Hepatocyte (in vitro differentiated cells): ENCODE measurements around the gene SKIDA1. TPM values are rescaled to one million over a fixed set of nuclear protein-coding genes. Genes with fewer than 3 reads are reported as not detected.
A peak's percentile ranks its signal among the peaks of the same experiment; 100 is the strongest.

Experiments
- DNase-seq: peaks from one replicate; pipeline ENCODE4 v3.0.0-alpha.2; 2016; ENCODE audit warnings: low spot score
- H2AFZ ChIP-seq: fragments of 200-600 bp; sonication (generic); 2 replicates; pipeline ENCODE4 v1.6.0; 2016; ENCODE audit warnings: antibody characterized with exemption, mild to moderate bottlenecking
- H3K27ac ChIP-seq: fragments of 200-600 bp; sonication (generic); 2 replicates; pipeline ENCODE4 v1.5.1; 2016; ENCODE audit warnings: mild to moderate bottlenecking
- H3K27me3 ChIP-seq: fragments of 200-600 bp; sonication (generic); 2 replicates; pipeline ENCODE4 v1.6.1; 2016
- H3K36me3 ChIP-seq: fragments of 200-600 bp; sonication (generic); replicated peaks from 2 replicates; pipeline ENCODE4 v1.5.1; 2016; ENCODE audit warnings: low read depth; ENCODE audit not compliant: insufficient read depth
- H3K4me1 ChIP-seq: fragments of 200-600 bp; sonication (generic); 2 replicates; pipeline ENCODE4 v1.5.1; 2016; ENCODE audit warnings: mild to moderate bottlenecking, moderate library complexity; ENCODE audit not compliant: insufficient read depth
- H3K4me2 ChIP-seq: fragments of 200-600 bp; sonication (generic); 2 replicates; pipeline ENCODE4 v1.6.0; 2016
- H3K4me3 ChIP-seq: fragments of 200-600 bp; sonication (generic); 2 replicates; pipeline ENCODE4 v1.5.1; 2016; ENCODE audit warnings: mild to moderate bottlenecking
- H3K79me2 ChIP-seq: fragments of 200-600 bp; sonication (generic); 2 replicates; pipeline ENCODE4 v1.6.0; 2017; ENCODE audit warnings: mild to moderate bottlenecking
- H3K9me2 ChIP-seq: fragments of 200-600 bp; sonication (generic); replicated peaks from 2 replicates; pipeline ENCODE4 v1.6.0; 2017; ENCODE audit warnings: mild to moderate bottlenecking; ENCODE audit not compliant: insufficient read depth
- H3K9me3 ChIP-seq: fragments of 200-600 bp; sonication (generic); 2 replicates; pipeline ENCODE4 v1.5.1; 2016; ENCODE audit warnings: low read depth, mild to moderate bottlenecking
- H4K20me1 ChIP-seq: fragments of 200-600 bp; sonication (generic); 2 replicates; pipeline ENCODE4 v1.6.0; 2016; ENCODE audit warnings: mild to moderate bottlenecking; ENCODE audit not compliant: insufficient read depth, poor library complexity, severe bottlenecking
- EZH2 ChIP-seq: fragments of 200-600 bp; sonication (generic); IDR thresholded peaks from 2 replicates; pipeline ENCODE4 v1.6.1; 2016; ENCODE audit warnings: antibody characterized with exemption, mild to moderate bottlenecking, borderline replicate concordance
- EZH2phosphoT487 ChIP-seq: fragments of 200-600 bp; sonication (generic); IDR thresholded peaks from one replicate; pipeline ENCODE4 v1.6.1; 2018; ENCODE audit warnings: antibody characterized with exemption, mild to moderate bottlenecking, low read depth, moderate library complexity; ENCODE audit not compliant: unreplicated experiment, severe bottlenecking
- WGBS: methylation state at CpG from one replicate; pipeline ENCODE4 v1.1.6; 2016; ENCODE audit warnings: low lambda C conversion rate; ENCODE audit errors: missing lambda C conversion rate; 5-methylcytosine and 5-hydroxymethylcytosine counted together
- polyA plus RNA-seq: library from polyadenylated mRNA; unstranded; fragments of >200 nt; fragmentation: Nextera tagmentation; extraction: Ambion mirVana; gene quantifications from 2 replicates; pipeline ENCODE4 v1.2.1, GENCODE V29; 2016
- total RNA-seq: library from RNA; depleted of rRNA; stranded (reverse); fragments of >200 nt; gene quantifications from 2 replicates; pipeline ENCODE4 v1.2.3, GENCODE V29; 2014
- TF ChIP-seq, protein P1 (sequence below): fragments of 200-600 bp; sonication (generic); IDR thresholded peaks from 2 replicates; pipeline ENCODE4 v1.5.1; 2016; ENCODE audit warnings: antibody characterized with exemption, mild to moderate bottlenecking; ENCODE audit not compliant: poor library complexity

Gene SKIDA1
- total and polyA plus RNA-seq, 2 experiments from 2014 or later, result 0.68 to 2.3 TPM

DNA sequence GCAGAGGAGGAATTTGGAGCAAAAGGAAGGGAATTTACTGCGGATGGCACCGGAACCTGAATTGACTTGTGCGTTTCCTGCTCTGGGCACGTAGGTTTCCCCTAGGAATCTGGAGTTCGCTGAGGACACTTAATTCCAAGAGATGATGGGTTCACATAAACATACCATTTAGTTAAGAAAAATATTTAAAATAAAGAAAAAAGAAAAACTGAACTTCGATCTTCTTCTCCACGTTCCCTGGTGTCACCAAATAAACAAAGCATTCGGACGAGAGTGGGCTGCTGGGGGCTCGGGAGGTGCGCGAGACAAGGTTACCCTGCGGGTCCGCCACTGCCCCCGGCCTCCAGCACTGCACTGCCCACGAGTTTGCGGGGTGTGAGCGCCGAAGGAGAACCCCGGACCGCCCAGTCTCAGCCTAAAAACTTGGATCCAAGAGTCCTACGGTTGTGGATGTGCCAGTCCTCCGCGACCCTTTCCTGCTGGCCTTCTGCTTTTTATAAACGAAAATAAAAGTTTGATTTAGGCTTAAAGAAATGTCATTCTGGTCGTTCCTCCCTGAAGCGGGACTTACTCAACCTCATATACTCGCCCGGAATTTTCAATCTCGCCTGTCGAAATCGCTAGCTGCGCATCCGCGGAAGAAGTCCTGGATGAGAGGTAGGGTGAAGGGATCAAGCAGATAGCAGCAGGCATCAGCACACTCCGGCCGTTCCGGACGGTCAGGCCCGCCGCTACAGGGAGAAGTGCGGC lies 30.3 kb downstream of the SKIDA1 start:
- H3K27ac ChIP-seq, result peak overlapping the region; percentile 77
- peaks cover 14% of the 10 kb centered on the region for H3K79me2 ChIP-seq
- H3K4me1 ChIP-seq, result peaks cover 8% of the 10 kb centered on the region
- H4K20me1 ChIP-seq, result no peaks in the 10 kb centered on the region
- peak overlapping the region; percentile 71 for H2AFZ ChIP-seq
- H3K9me3 ChIP-seq, result no peaks in the 10 kb centered on the region
- H3K4me3 ChIP-seq, result peak overlapping the region; percentile 68
- peaks cover 28% of the 10 kb centered on the region for H3K27me3 ChIP-seq
- DNase-seq, result no peak
- WGBS, result 2% methylated on average over 42 of the region's 42 CpGs
- peak overlapping the region; percentile 97 for H3K4me2 ChIP-seq
- no peak for TF ChIP-seq EZH2phosphoT487
- TF ChIP-seq, protein P1, sequence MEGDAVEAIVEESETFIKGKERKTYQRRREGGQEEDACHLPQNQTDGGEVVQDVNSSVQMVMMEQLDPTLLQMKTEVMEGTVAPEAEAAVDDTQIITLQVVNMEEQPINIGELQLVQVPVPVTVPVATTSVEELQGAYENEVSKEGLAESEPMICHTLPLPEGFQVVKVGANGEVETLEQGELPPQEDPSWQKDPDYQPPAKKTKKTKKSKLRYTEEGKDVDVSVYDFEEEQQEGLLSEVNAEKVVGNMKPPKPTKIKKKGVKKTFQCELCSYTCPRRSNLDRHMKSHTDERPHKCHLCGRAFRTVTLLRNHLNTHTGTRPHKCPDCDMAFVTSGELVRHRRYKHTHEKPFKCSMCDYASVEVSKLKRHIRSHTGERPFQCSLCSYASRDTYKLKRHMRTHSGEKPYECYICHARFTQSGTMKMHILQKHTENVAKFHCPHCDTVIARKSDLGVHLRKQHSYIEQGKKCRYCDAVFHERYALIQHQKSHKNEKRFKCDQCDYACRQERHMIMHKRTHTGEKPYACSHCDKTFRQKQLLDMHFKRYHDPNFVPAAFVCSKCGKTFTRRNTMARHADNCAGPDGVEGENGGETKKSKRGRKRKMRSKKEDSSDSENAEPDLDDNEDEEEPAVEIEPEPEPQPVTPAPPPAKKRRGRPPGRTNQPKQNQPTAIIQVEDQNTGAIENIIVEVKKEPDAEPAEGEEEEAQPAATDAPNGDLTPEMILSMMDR, result peak; percentile 14
- TF ChIP-seq EZH2, result peak; percentile 31
- no peaks in the 10 kb centered on the region for H3K36me3 ChIP-seq
- no peaks in the 10 kb centered on the region for H3K9me2 ChIP-seq

GRCh38 chr10:21494191-21495001 lies 31.1 kb downstream of the SKIDA1 start:
- no peaks in the 10 kb centered on the region for H3K9me2 ChIP-seq
- H4K20me1 ChIP-seq, result no peaks in the 10 kb centered on the region
- peak overlapping the region; percentile 97 for H3K4me2 ChIP-seq
- H3K27ac ChIP-seq, result peak overlapping the region; percentile 77
- no peak for TF ChIP-seq EZH2phosphoT487
- peak; percentile 28 for TF ChIP-seq EZH2
- peak overlapping the region; percentile 71 for H2AFZ ChIP-seq
- H3K4me3 ChIP-seq, result peak overlapping the region; percentile 68
- peaks cover 20% of the 10 kb centered on the region for H3K27me3 ChIP-seq
- no peaks in the 10 kb centered on the region for H3K9me3 ChIP-seq
- DNase-seq, result peak; percentile 52
- WGBS, result 22% methylated on average over 63 of the region's 66 CpGs
- H3K79me2 ChIP-seq, result peaks cover 14% of the 10 kb centered on the region
- peaks cover under 1% of the 10 kb centered on the region for H3K4me1 ChIP-seq
- H3K36me3 ChIP-seq, result no peaks in the 10 kb centered on the region

GRCh38 chr10:21493784-21494183 lies 31.7 kb downstream of the SKIDA1 start:
- Histone ChIP-seq H3K9me2 (no peaks in the 10 kb centered on the region), H3K4me1 (no peaks in the 10 kb centered on the region), H3K27ac (no peak overlapping the region), H3K4me3 (no peak overlapping the region), H2AFZ (no peak overlapping the region), H3K27me3 (peaks cover 14% of the 10 kb centered on the region), H3K36me3 (no peaks in the 10 kb centered on the region), H3K4me2 (peak overlapping the region; percentile 97), H3K9me3 (no peaks in the 10 kb centered on the region), H3K79me2 (peaks cover 12% of the 10 kb centered on the region), H4K20me1 (no peaks in the 10 kb centered on the region)
- DNase-seq, result no peak
- 91% methylated on average over 9 of the region's 9 CpGs for WGBS
- TF ChIP-seq EZH2phosphoT487 (no peak), EZH2 (no peak)
- TF ChIP-seq, protein P1, result no peak

GRCh38 chr10:21492421-21492820 lies 33.1 kb downstream of the SKIDA1 start:
- Histone ChIP-seq H3K9me3 (no peaks in the 10 kb centered on the region), H2AFZ (no peak overlapping the region), H4K20me1 (no peaks in the 10 kb centered on the region), H3K4me1 (no peaks in the 10 kb centered on the region), H3K36me3 (no peaks in the 10 kb centered on the region), H3K9me2 (no peaks in the 10 kb centered on the region), H3K4me2 (no peak overlapping the region), H3K79me2 (peaks cover 12% of the 10 kb centered on the region), H3K27me3 (no peaks in the 10 kb centered on the region), H3K4me3 (no peak overlapping the region), H3K27ac (no peak overlapping the region)
- no peak for TF ChIP-seq EZH2
- TF ChIP-seq, protein P1, result no peak
- TF ChIP-seq EZH2phosphoT487, result no peak
- DNase-seq, result no peak
- 90% methylated on average over 3 of the region's 3 CpGs for WGBS
